Fibroblast of skin of left biceps (primary cell): ENCODE data around the gene NFYC.

ENCODE experiments used
- DNase-seq, 2 experiments: peaks; one replicate each; pipeline ENCODE4 v3.0.0-alpha.2; 2013; ENCODE audit warnings: low read depth in 2 of 2

The NFYC gene

GRCh38 chr1:40760984-40761383 is 69.5 kb downstream of the NFYC start:
- no peak for DNase-seq

GRCh38 chr1:40762144-40762923 is 70.8 kb downstream of the NFYC start:
- DNase-seq, result no peak

GRCh38 chr1:40763742-40764532 is 72.4 kb downstream of the NFYC start:
- DNase-seq, result no peak

GRCh38 chr1:40764981-40765380 is 73.5 kb downstream of the NFYC start:
- DNase-seq, result no peak

GRCh38 chr1:40766017-40766416 is 74.5 kb downstream of the NFYC start:
- DNase-seq, result no peak

- DNase-seq, result no peak
Observed at GRCh38 chr1:40766560-40766959, 75.1 kb downstream of the NFYC start.

- no peak for DNase-seq
Observed at GRCh38 chr1:40768146-40768990, 76.9 kb downstream of the NFYC start.

GRCh38 chr1:40769815-40770214 is 78.3 kb downstream of the NFYC start:
- no peak for DNase-seq

- no peak for DNase-seq
Observed at GRCh38 chr1:40770296-40771070, 79.0 kb downstream of the NFYC start.

- no peak for DNase-seq
Observed at GRCh38 chr1:40772146-40772955, 80.8 kb downstream of the NFYC start.

GRCh38 chr1:40773748-40774265 is 82.3 kb downstream of the NFYC start:
- DNase-seq, result no peak

- DNase-seq, result no peak
Observed at GRCh38 chr1:40774266-40774998, 82.9 kb downstream of the NFYC start.

- no peak for DNase-seq
Observed at GRCh38 chr1:40776236-40777072, 85.0 kb downstream of the NFYC start.

- DNase-seq, result no peak
Observed at GRCh38 chr1:40777224-40777970, 85.9 kb downstream of the NFYC start.

- no peak for DNase-seq
Observed at GRCh38 chr1:40780678-40781607, 89.4 kb downstream of the NFYC start.

- no peak for DNase-seq
Observed at GRCh38 chr1:40781608-40781971, 90.1 kb downstream of the NFYC start.

GRCh38 chr1:40782371-40782956 is 91.0 kb downstream of the NFYC start:
- DNase-seq, result no peak
